Loucy (cell line): Measurements from ENCODE around the gene MCM5.

Experiments used
- CTCF ChIP-seq: fragments of 200-600 bp; sonication (generic); conservative IDR thresholded peaks from 2 replicates; pipeline ENCODE4 v1.5.1; 2014; ENCODE audit warnings: mild to moderate bottlenecking, antibody characterized with exemption, low read length
- EZH2phosphoT487 ChIP-seq: fragments of 200-600 bp; IDR thresholded peaks from 2 replicates; pipeline ENCODE4 v1.6.1; 2018; ENCODE audit warnings: antibody characterized with exemption, mild to moderate bottlenecking, moderate library complexity, borderline replicate concordance

- no peak for TF ChIP-seq EZH2phosphoT487
- no peak for TF ChIP-seq CTCF
Observed at GRCh38 chr22:35403356-35403755, 3.4 kb downstream of the MCM5 start.
